GM12892 (cell line): ENCODE data around the gene CDK19.

Source experiments
- POLR2A ChIP-seq: IDR thresholded peaks from 2 replicates; pipeline ENCODE4 v1.6.1; 2011; ENCODE audit warnings: low read depth, low read length, control low read depth
- POLR2AphosphoS5 ChIP-seq: IDR thresholded peaks from 2 replicates; pipeline ENCODE4 v1.6.1; 2011; ENCODE audit warnings: low read depth, low read length, control low read depth

DNA sequence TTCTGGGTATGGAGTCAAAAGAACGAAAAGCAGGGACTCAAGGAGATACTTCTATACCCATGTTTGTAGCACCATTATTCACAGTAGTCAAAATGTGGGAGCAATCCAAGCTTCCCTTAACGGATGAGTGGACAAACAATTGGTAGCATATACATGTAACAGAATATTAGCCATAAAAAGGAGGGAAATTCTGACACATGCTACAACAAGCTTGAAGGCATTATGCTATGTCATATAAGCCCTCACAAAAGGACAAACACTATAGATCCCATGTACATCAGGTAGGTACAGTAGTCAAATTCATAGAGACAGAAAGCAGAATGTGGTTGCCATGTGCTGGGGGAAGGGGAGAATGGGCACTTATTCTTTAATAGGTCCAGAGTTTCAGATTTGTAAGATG, 37.6 kb downstream of the CDK19 start:
- no peak for TF ChIP-seq POLR2A
- TF ChIP-seq POLR2AphosphoS5: no peak
